ENCODE measurements around the gene MID1.

The MID1 gene

GRCh38 chrX:10524578-10524977 lies 95.8 kb downstream of the MID1 start:
- DNase-seq: no peak

- DNase-seq: no peak
These were observed 100.6 kb downstream of the MID1 start for GRCh38 chrX:10519761-10520160.

- DNase-seq: no peak
These were observed 101.1 kb downstream of the MID1 start for GRCh38 chrX:10519278-10519677.

GRCh38 chrX:10518073-10518472 lies 102.3 kb downstream of the MID1 start:
- no peak for DNase-seq

- DNase-seq: no peak
These were observed 103.5 kb downstream of the MID1 start for GRCh38 chrX:10516781-10517322.

- DNase-seq: no peak
These were observed 105.5 kb downstream of the MID1 start for GRCh38 chrX:10514891-10515290.

GRCh38 chrX:10513974-10514373 lies 106.4 kb downstream of the MID1 start:
- DNase-seq: no peak

- DNase-seq: no peak
These were observed 107.6 kb downstream of the MID1 start for GRCh38 chrX:10512741-10513140.

GRCh38 chrX:10512258-10512657 lies 108.1 kb downstream of the MID1 start:
- DNase-seq: no peak

- DNase-seq: no peak
These were observed 111.0 kb downstream of the MID1 start for GRCh38 chrX:10509397-10509796.

GRCh38 chrX:10508891-10509290 lies 111.5 kb downstream of the MID1 start:
- DNase-seq: no peak

GRCh38 chrX:10507876-10508275 lies 112.5 kb downstream of the MID1 start:
- DNase-seq: no peak

GRCh38 chrX:10507181-10507580 lies 113.2 kb downstream of the MID1 start:
- no peak for DNase-seq

- no peak for DNase-seq
These were observed 113.6 kb downstream of the MID1 start for GRCh38 chrX:10506781-10507180.

- no peak for DNase-seq
These were observed 114.7 kb downstream of the MID1 start for GRCh38 chrX:10505726-10506125.

GRCh38 chrX:10502961-10503360 lies 117.4 kb downstream of the MID1 start:
- no peak for DNase-seq

- DNase-seq: no peak
These were observed 118.8 kb downstream of the MID1 start for GRCh38 chrX:10501611-10502010.

- DNase-seq: no peak
These were observed 123.9 kb downstream of the MID1 start for GRCh38 chrX:10496345-10496965.

- DNase-seq: no peak
These were observed 124.7 kb downstream of the MID1 start for GRCh38 chrX:10495677-10496076.

- DNase-seq: no peak
These were observed 128.1 kb downstream of the MID1 start for GRCh38 chrX:10492250-10492649.

- no peak for DNase-seq
These were observed 134.0 kb downstream of the MID1 start for GRCh38 chrX:10486373-10486772.

GRCh38 chrX:10485326-10485725 lies 135.1 kb downstream of the MID1 start:
- no peak for DNase-seq

GRCh38 chrX:10484683-10485247 lies 135.6 kb downstream of the MID1 start:
- no peak for DNase-seq

- no peak for DNase-seq
These were observed 137.1 kb downstream of the MID1 start for GRCh38 chrX:10483191-10483831.

All from activated gamma-delta T cell treated with Interleukin-2 at 50 U/mL for 16 hours (primary cell).